ENCODE data around the gene TOX3.

GRCh38 chr16:52578007-52578828, 31.3 kb upstream of the TOX3 start:
- no peak for TF ChIP-seq REST (tag by site-specific recombination; IDR thresholded peaks at IDR 0.05)
- no peak for TF ChIP-seq ZBTB11 (tag by site-specific recombination; conservative IDR thresholded peaks at IDR 0.05; ENCODE audit: low read depth)
- no peak for TF ChIP-seq ZNF776 (tag by site-specific recombination; IDR thresholded peaks at IDR 0.05; ENCODE audit: borderline replicate concordance)
- no peak for TF ChIP-seq BCL11A (tag by site-specific recombination; IDR thresholded peaks at IDR 0.05; ENCODE audit: low read depth)
- no peak for TF ChIP-seq ZNF76 (tag by site-specific recombination; IDR thresholded peaks at IDR 0.05; ENCODE audit: borderline replicate concordance, low read depth)
- TF ChIP-seq CTCF (tag by site-specific recombination; IDR thresholded peaks at IDR 0.05), result no peak
- no peak for TF ChIP-seq ZNF792 (tag by site-specific recombination; IDR thresholded peaks at IDR 0.05)
- no peak for TF ChIP-seq MEIS1 (CRISPR knock-in tag; IDR thresholded peaks at IDR 0.05; ENCODE audit: borderline replicate concordance)
- no peak for TF ChIP-seq ZNF341 (tag by site-specific recombination; IDR thresholded peaks at IDR 0.05; ENCODE audit: low read depth)

Data from HEK293 (cell line).